GM12874 (cell line): ENCODE results near the gene FN1.

Experiments used
- CTCF ChIP-seq: IDR thresholded peaks from 2 replicates; pipeline ENCODE4 v1.5.1; 2011; ENCODE audit warnings: low read depth, mild to moderate bottlenecking, control low read depth, low read length, moderate library complexity; ENCODE audit not compliant: insufficient read depth

FN1 gene

GRCh38 chr2:215375467-215375830 is 60.4 kb downstream of the FN1 start:
- TF ChIP-seq CTCF, result no peak

GRCh38 chr2:215374642-215375466 is 61.0 kb downstream of the FN1 start:
- TF ChIP-seq CTCF, result no peak

GRCh38 chr2:215374002-215374401 is 61.9 kb downstream of the FN1 start:
- no peak for TF ChIP-seq CTCF

- TF ChIP-seq CTCF, result no peak
Measured at GRCh38 chr2:215372968-215373649, 62.8 kb downstream of the FN1 start.

GRCh38 chr2:215371915-215372897 is 63.7 kb downstream of the FN1 start:
- TF ChIP-seq CTCF, result no peak

GRCh38 chr2:215370112-215370965 is 65.5 kb downstream of the FN1 start:
- no peak for TF ChIP-seq CTCF
